Diencephalon (tissue), 1 donor: Measurements from ENCODE around the gene KIF27. TPM values are rescaled to one million over a fixed set of nuclear protein-coding genes. Genes with fewer than 3 reads are reported as not detected.

Experiments
- total RNA-seq: library from RNA; depleted of rRNA; stranded (reverse); fragments of >200 nt; gene quantifications from one replicate; pipeline ENCODE4 v1.2.3, GENCODE V29; 2014

The KIF27 gene
- total RNA-seq, result 17.5 TPM

GRCh38 chr9:83920927-83921707 lies at the start of gene KIF27:
TSS of gene KIF27 (minus strand) at chr9:83921432. CDS start at chr9:83915591, 5,841 bp downstream.

GRCh38 chr9:83817356-83818278 lies 103.6 kb downstream of the KIF27 start, which contains the start of gene GKAP1:
TSS of gene GKAP1 (minus strand) at chr9:83817769. CDS start at chr9:83806517, 11,252 bp downstream.

Other genes with a start within 250 kb of the KIF27 start
- gene UBQLN1, start 213.5 kb downstream of the KIF27 start, total RNA-seq, result 249 TPM
- 18.5 TPM for gene GKAP1, start 103.7 kb downstream of the KIF27 start, total RNA-seq
- gene HNRNPK, start 58.8 kb upstream of the KIF27 start, total RNA-seq, result 630 TPM
- gene RMI1, start 59.4 kb upstream of the KIF27 start, total RNA-seq, result 17.8 TPM